ENCODE results near the gene NPC1.

DNA sequence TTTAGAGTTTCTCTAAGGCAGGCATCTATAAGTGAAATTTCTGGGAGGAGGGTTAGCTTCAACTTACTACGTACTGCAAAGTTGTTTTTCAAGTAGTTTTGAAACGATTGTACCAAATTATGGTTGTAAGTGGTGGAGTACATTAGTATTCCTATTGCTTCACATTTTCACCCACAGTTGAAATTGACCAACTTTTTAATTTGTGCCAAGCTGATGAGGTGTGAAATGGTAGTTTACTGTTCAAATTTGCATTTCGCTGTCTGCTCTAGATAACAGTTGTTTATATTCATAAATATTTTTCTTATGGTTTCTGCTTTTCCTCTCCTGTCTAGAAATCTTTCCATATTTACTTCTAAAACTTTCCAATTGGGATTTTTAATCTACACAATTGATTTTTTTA, 18.6 kb downstream of the NPC1 start:
- no peak for TF ChIP-seq POLR2AphosphoS5 (IDR thresholded peaks at IDR 0.05; ENCODE audit: low read depth, low read length)
- no peak for TF ChIP-seq TAF1 (IDR thresholded peaks at IDR 0.05; ENCODE audit: borderline replicate concordance, insufficient read depth, low read length)

All from PFSK-1 (cell line).